CD4-positive, alpha-beta T cell (primary cell): ENCODE measurements around the gene PAPSS1. TPM values are rescaled to one million over a fixed set of nuclear protein-coding genes. Genes with fewer than 3 reads are reported as not detected.

Source experiments
- ATAC-seq: fragments of 200-7000 bp; cut with Tn5 transposase; one replicate; pipeline ENCODE4 v1.10.0; 2022; ENCODE audit warnings: mild to moderate bottlenecking; ENCODE audit not compliant: poor library complexity
- CTCF ChIA-PET: fragments of 350-600 bp; sonication (Branson Sonifier 250); formaldehyde crosslinking; loops from one replicate; lab custom pipeline; 2021; ENCODE audit warnings: antibody characterized with exemption, inconsistent platforms; lab: Charles Lee
- POLR2A ChIA-PET: fragments of 350-600 bp; sonication (Branson Sonifier 250); formaldehyde crosslinking; loops from one replicate; lab custom pipeline; 2021; ENCODE audit warnings: antibody characterized with exemption, inconsistent platforms; lab: Charles Lee
- DNase-seq, 14 experiments: peaks; one replicate each; pipeline ENCODE4 v3.0.0-alpha.2; 2013 to 2020; ENCODE audit warnings: mixed read lengths in 2 of 14
- H3K27ac ChIP-seq, 2 donors: one replicate each; pipeline versions ENCODE4 v1.5.1 to v1.7.0; 2013; ENCODE audit warnings: low read length in 2 of 2, low read depth in 1 of 2, mild to moderate bottlenecking in 1 of 2
- H3K27me3 ChIP-seq, 2 experiments: 1 replicate in 1 of 2; 2 replicates in 1 of 2; pipeline versions ENCODE4 v1.6.1 to v1.7.0; 2013; ENCODE audit warnings: low read length in 2 of 2, control low read depth in 1 of 2, mild to moderate bottlenecking in 1 of 2, moderate library complexity in 1 of 2; ENCODE audit not compliant: insufficient read depth in 2 of 2, control insufficient read depth in 1 of 2
- H3K36me3 ChIP-seq: one replicate; pipeline ENCODE4 v1.6.1; 2013; ENCODE audit warnings: low read length, control low read depth; ENCODE audit not compliant: insufficient read depth
- H3K4me1 ChIP-seq: one replicate; pipeline ENCODE4 v1.6.1; 2013; ENCODE audit warnings: low read length, control low read depth; ENCODE audit not compliant: insufficient read depth
- H3K4me3 ChIP-seq: one replicate; pipeline ENCODE4 v1.5.1; 2013; ENCODE audit warnings: mild to moderate bottlenecking, low read length, moderate library complexity
- H3K9me3 ChIP-seq, 2 experiments: 1 replicate in 1 of 2; 2 replicates in 1 of 2; pipeline versions ENCODE4 v1.6.1 to v1.7.0; 2013; ENCODE audit warnings: low read length in 2 of 2, mild to moderate bottlenecking in 2 of 2, control low read depth in 1 of 2, moderate library complexity in 1 of 2; ENCODE audit not compliant: control insufficient read depth in 1 of 2, insufficient read depth in 1 of 2
- H3K27ac Mint-ChIP-seq: one replicate; pipeline ENCODE4 v1.8.0; 2020; ENCODE audit warnings: mixed read lengths
- H3K27me3 Mint-ChIP-seq: one replicate; pipeline ENCODE4 v1.8.0; 2021; ENCODE audit warnings: mixed read lengths
- H3K36me3 Mint-ChIP-seq: one replicate; pipeline ENCODE4 v1.8.0; 2021; ENCODE audit warnings: low read depth, mixed read lengths
- H3K4me1 Mint-ChIP-seq: one replicate; pipeline ENCODE4 v1.8.0; 2021; ENCODE audit warnings: low read depth, mixed read lengths
- H3K4me3 Mint-ChIP-seq: one replicate; pipeline ENCODE4 v1.8.0; 2020; ENCODE audit warnings: mild to moderate bottlenecking, mixed read lengths
- H3K9me3 Mint-ChIP-seq: one replicate; pipeline ENCODE4 v1.8.0; 2020; ENCODE audit warnings: mixed read lengths
- CTCF ChIP-seq: fragments of 200-600 bp; IDR thresholded peaks from one replicate; pipeline ENCODE4 v1.8.0; 2022; ENCODE audit warnings: antibody characterized with exemption, mild to moderate bottlenecking
- intact Hi-C, 2 experiments: fragments of 100-400 bp; cut with DNase I in 1 of 2; cut with micrococcal nuclease in 1 of 2; formaldehyde crosslinking; loops; one replicate each; pipeline versions ENCODE4 v1.15.1 to v1.9.0; 2023 to 2025; cut with DNase I, micrococcal nuclease
- total RNA-seq, 174 experiments: library from RNA in 2 of 174; stranded (reverse) in 2 of 174; gene quantifications; one replicate each; pipeline ENCODE4 v1.2.3 and lab custom pipeline; 2021 to 2026

Gene PAPSS1
- total RNA-seq, 2 experiments from 2014 or later: 5.6 to 6.6 TPM

DNA sequence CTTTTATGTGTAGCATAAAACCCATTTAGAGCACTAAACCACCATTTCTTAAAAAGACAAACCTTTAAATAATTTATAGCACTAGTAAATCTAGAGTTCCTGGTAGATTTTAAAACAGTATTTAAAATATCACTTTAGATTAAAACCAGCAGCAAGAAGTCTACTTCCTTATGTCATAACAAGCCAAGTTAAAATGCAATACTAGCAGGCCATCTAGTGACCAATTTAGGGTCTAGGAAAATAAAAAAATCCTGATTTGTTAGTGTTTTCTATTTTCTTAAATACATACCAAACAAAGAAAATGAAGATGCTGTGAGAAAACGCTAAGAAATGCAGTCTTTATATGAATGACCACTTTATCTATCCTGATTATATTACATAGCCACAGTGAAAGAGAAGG lies 53.9 kb downstream of the PAPSS1 start:
- CTCF ChIA-PET: no interaction called here
- POLR2A ChIA-PET: no interaction called here
- no peaks in the 10 kb centered on the region for H3K27me3 Mint-ChIP-seq

GRCh38 chr4:107665001-107665400 lies 55.0 kb downstream of the PAPSS1 start:
- CTCF ChIA-PET: no interaction called here
- ATAC-seq (no peak), DNase-seq (no peak)
- Histone ChIP-seq H3K36me3 (no peaks in the 10 kb centered on the region), H3K4me3 (no peak overlapping the region), H3K27me3 (no peaks in the 10 kb centered on the region), H3K9me3 (no peaks in the 10 kb centered on the region), H3K4me1 (no peaks in the 10 kb centered on the region), H3K27ac (no peak overlapping the region)
- Mint-ChIP-seq H3K4me1 (no peaks in the 10 kb centered on the region), H3K27me3 (no peaks in the 10 kb centered on the region), H3K27ac (no peak overlapping the region), H3K36me3 (peaks cover 34% of the 10 kb centered on the region), H3K4me3 (no peak overlapping the region), H3K9me3 (no peaks in the 10 kb centered on the region)
- POLR2A ChIA-PET: no interaction called here
- TF ChIP-seq CTCF: no peak
- intact Hi-C loops: no loop called here

More for the DNA sequence above, 53.9 kb downstream of the PAPSS1 start:
- no peaks in the 10 kb centered on the region for H3K9me3 Mint-ChIP-seq
- H3K27ac ChIP-seq: no peak overlapping the region
- H3K4me3 Mint-ChIP-seq: no peak overlapping the region
- H3K4me1 Mint-ChIP-seq: no peaks in the 10 kb centered on the region
- no peaks in the 10 kb centered on the region for H3K9me3 ChIP-seq
- TF ChIP-seq CTCF: no peak
- H3K36me3 Mint-ChIP-seq: peaks cover 41% of the 10 kb centered on the region
- ATAC-seq (no peak), DNase-seq (no peak)
- H3K4me3 ChIP-seq: no peak overlapping the region
- H3K4me1 ChIP-seq: no peaks in the 10 kb centered on the region
- H3K27me3 ChIP-seq: no peaks in the 10 kb centered on the region
- intact Hi-C loops: no loop called here
- no peak overlapping the region for H3K27ac Mint-ChIP-seq
- peaks cover 3% of the 10 kb centered on the region for H3K36me3 ChIP-seq

- ATAC-seq: no peak
- Mint-ChIP-seq H3K9me3 (no peaks in the 10 kb centered on the region), H3K27ac (no peak overlapping the region), H3K4me1 (no peaks in the 10 kb centered on the region), H3K27me3 (no peaks in the 10 kb centered on the region), H3K4me3 (no peak overlapping the region), H3K36me3 (peaks cover 65% of the 10 kb centered on the region)
- peaks cover 2% of the 10 kb centered on the region for H3K36me3 ChIP-seq
- DNase-seq: no peak
- H3K4me1 ChIP-seq: no peaks in the 10 kb centered on the region
- TF ChIP-seq CTCF: no peak
- intact Hi-C loops: no loop called here
- ChIA-PET POLR2A (no interaction called here), CTCF (interaction anchor here (1.5 kb wide), 1 partner anchor 24 kb away, joined by 4 read pairs; no protein-coding TSS in a partner anchor)
- H3K27ac ChIP-seq: no peak overlapping the region
- H3K4me3 ChIP-seq: no peak overlapping the region
- H3K27me3 ChIP-seq: no peaks in the 10 kb centered on the region
- H3K9me3 ChIP-seq: no peaks in the 10 kb centered on the region
These were observed 61.4 kb downstream of the PAPSS1 start for GRCh38 chr4:107658400-107659336.
